OCI-LY1 (cell line): ENCODE measurements around the gene PNLDC1.

Source experiments
- H2AFZ ChIP-seq: fragments of 200-600 bp; sonication (generic), shearing (Covaris generic); 2 replicates; pipeline ENCODE4 v1.6.0; 2014; ENCODE audit warnings: antibody characterized with exemption, mild to moderate bottlenecking, low read length
- H3F3A ChIP-seq: fragments of 200-600 bp; sonication (generic), shearing (Covaris generic); 2 replicates; pipeline ENCODE4 v1.6.0; 2014; ENCODE audit warnings: mild to moderate bottlenecking, antibody characterized with exemption, low read length, moderate library complexity; ENCODE audit not compliant: insufficient read depth
- H3K27ac ChIP-seq: fragments of 200-600 bp; sonication (generic); 2 replicates; pipeline ENCODE4 v1.5.1; 2014; ENCODE audit warnings: low read length, mixed run types, mild to moderate bottlenecking, low read depth; ENCODE audit not compliant: poor library complexity, severe bottlenecking
- H3K27me3 ChIP-seq: fragments of 200-600 bp; sonication (generic); 2 replicates; pipeline ENCODE4 v1.6.0; 2014; ENCODE audit warnings: antibody characterized with exemption, mild to moderate bottlenecking, low read length, moderate library complexity; ENCODE audit not compliant: insufficient read depth
- H3K36me3 ChIP-seq: fragments of 200-600 bp; sonication (generic); 2 replicates; pipeline ENCODE4 v1.6.1; 2014; ENCODE audit warnings: mild to moderate bottlenecking, antibody characterized with exemption, low read length, moderate library complexity, mixed read lengths; ENCODE audit not compliant: insufficient read depth
- H3K4me1 ChIP-seq: fragments of 200-600 bp; sonication (generic); 2 replicates; pipeline ENCODE4 v1.5.1; 2014; ENCODE audit warnings: mild to moderate bottlenecking, low read length, moderate library complexity; ENCODE audit not compliant: insufficient read depth, severe bottlenecking
- H3K4me2 ChIP-seq: fragments of 200-600 bp; sonication (generic), shearing (Covaris generic); 2 replicates; pipeline ENCODE4 v1.6.1; 2014; ENCODE audit warnings: low read length
- H3K4me3 ChIP-seq: fragments of 200-600 bp; sonication (generic); 2 replicates; pipeline ENCODE4 v1.5.1; 2014; ENCODE audit warnings: low read length, low read depth, mild to moderate bottlenecking, mixed read lengths; ENCODE audit not compliant: poor library complexity, severe bottlenecking
- H3K79me2 ChIP-seq: fragments of 200-600 bp; shearing (Covaris generic); 2 replicates; pipeline ENCODE4 v1.6.1; 2016; ENCODE audit warnings: mixed run types, low read length, mixed read lengths; ENCODE audit not compliant: insufficient read depth
- H3K9ac ChIP-seq: fragments of 200-600 bp; sonication (generic), shearing (Covaris generic); 2 replicates; pipeline ENCODE4 v1.6.1; 2014; ENCODE audit warnings: mild to moderate bottlenecking, low read length, mixed read lengths
- H3K9me2 ChIP-seq: fragments of 200-600 bp; sonication (generic), shearing (Covaris generic); 2 replicates; pipeline ENCODE4 v1.6.1; 2014; ENCODE audit warnings: low read depth, mild to moderate bottlenecking, low read length, mixed read lengths
- H3K9me3 ChIP-seq: fragments of 200-600 bp; shearing (Covaris generic); 2 replicates; pipeline ENCODE4 v1.6.1; 2014; ENCODE audit warnings: low read length, mixed read lengths
- H4K20me1 ChIP-seq: fragments of 200-600 bp; sonication (generic), shearing (Covaris generic); 2 replicates; pipeline ENCODE4 v1.6.0; 2016; ENCODE audit warnings: mild to moderate bottlenecking, low read length; ENCODE audit not compliant: insufficient read depth
- EZH2 ChIP-seq: fragments of 200-600 bp; sonication (generic), shearing (Covaris generic); IDR thresholded peaks from 2 replicates; pipeline ENCODE4 v1.8.0; 2017; ENCODE audit warnings: borderline replicate concordance, mixed run types, mild to moderate bottlenecking, antibody characterized with exemption, low read length, moderate library complexity, mixed read lengths
- TF ChIP-seq, protein P1 (sequence below): fragments of 200-600 bp; sonication (generic), shearing (Covaris generic); IDR thresholded peaks from 2 replicates; pipeline ENCODE4 v1.5.1; 2017; ENCODE audit warnings: mild to moderate bottlenecking, antibody characterized with exemption, low read length, moderate library complexity, mixed read lengths

The PNLDC1 gene

DNA sequence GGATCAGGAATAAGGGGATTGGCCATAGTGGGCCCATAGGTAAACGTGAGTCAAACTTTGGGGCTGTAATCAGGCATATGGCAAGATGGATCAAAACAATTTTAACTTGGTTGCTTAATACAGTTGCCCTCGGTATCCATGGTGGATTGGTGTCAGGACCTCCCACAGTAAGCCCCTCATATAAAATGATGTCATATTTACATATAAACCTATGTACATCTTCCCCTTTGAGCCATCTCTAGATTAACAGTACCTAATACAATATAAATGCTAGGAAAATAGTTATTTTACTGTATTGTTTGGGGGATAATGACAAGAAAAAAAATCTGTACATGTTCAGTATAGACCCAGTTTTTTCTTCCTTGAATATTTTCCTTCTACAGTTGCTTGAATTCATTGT is 45.7 kb upstream of the PNLDC1 start:
- Histone ChIP-seq H3K27me3 (no peaks in the 10 kb centered on the region), H3K4me3 (no peak overlapping the region), H3K27ac (no peak overlapping the region), H3K79me2 (no peaks in the 10 kb centered on the region), H3K36me3 (peaks cover 91% of the 10 kb centered on the region), H3K9me3 (no peaks in the 10 kb centered on the region), H3K4me1 (no peaks in the 10 kb centered on the region), H3K4me2 (no peak overlapping the region), H3K9me2 (no peaks in the 10 kb centered on the region), H4K20me1 (no peaks in the 10 kb centered on the region; the same call in 1 of the 2 replicates), H2AFZ (no peak overlapping the region), H3F3A (no peaks in the 10 kb centered on the region), H3K9ac (no peak overlapping the region)
- no peak for TF ChIP-seq EZH2
- TF ChIP-seq, protein P1, sequence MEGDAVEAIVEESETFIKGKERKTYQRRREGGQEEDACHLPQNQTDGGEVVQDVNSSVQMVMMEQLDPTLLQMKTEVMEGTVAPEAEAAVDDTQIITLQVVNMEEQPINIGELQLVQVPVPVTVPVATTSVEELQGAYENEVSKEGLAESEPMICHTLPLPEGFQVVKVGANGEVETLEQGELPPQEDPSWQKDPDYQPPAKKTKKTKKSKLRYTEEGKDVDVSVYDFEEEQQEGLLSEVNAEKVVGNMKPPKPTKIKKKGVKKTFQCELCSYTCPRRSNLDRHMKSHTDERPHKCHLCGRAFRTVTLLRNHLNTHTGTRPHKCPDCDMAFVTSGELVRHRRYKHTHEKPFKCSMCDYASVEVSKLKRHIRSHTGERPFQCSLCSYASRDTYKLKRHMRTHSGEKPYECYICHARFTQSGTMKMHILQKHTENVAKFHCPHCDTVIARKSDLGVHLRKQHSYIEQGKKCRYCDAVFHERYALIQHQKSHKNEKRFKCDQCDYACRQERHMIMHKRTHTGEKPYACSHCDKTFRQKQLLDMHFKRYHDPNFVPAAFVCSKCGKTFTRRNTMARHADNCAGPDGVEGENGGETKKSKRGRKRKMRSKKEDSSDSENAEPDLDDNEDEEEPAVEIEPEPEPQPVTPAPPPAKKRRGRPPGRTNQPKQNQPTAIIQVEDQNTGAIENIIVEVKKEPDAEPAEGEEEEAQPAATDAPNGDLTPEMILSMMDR = no peak

DNA sequence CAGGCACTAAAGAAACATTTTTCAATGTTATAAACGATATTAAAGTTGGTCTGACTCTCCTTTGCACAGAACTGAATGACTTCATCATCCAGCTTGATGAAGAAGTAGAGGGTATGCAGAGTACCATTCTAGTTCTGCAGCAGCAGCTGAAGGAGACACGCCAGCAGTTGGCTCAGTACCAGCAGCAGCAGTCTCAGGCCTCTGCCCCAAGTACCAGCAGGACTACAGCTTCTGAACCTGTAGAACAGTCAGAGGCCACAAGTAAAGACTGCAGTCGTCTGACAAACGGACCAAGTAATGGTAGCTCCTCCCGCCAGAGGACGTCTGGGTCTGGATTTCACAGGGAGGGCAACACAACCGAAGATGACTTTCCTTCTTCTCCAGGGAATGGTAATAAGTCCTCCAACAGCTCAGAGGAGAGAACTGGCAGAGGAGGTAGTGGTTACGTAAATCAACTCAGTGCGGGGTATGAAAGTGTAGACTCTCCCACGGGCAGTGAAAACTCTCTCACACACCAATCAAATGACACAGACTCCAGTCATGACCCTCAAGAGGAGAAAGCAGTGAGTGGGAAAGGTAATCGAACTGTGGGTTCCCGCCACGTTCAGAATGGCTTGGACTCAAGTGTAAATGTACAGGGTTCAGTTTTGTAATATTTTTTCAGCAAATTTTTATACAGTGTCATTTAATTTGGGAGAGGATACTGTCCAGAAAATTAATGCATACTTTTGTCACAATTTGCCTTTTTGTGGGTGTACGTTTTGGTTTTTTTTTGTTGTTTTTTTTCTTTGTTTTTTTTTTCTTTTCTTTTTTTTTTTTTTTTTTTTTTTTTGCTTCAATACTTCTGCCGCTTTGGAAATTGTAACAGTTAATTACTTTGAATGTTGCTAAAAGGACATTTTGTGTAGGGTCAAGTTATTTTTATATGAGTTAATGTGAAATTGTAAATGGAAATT is 44.8 kb upstream of the PNLDC1 start:
- H3K4me1 ChIP-seq = peaks cover 3% of the 10 kb centered on the region
- H3K9ac ChIP-seq = no peak overlapping the region
- H3K79me2 ChIP-seq = no peaks in the 10 kb centered on the region
- no peaks in the 10 kb centered on the region for H3K27me3 ChIP-seq
- peaks cover 5% of the 10 kb centered on the region; the same call in 1 of the 2 replicates for H3F3A ChIP-seq
- no peak overlapping the region for H2AFZ ChIP-seq
- no peaks in the 10 kb centered on the region for H3K9me3 ChIP-seq
- TF ChIP-seq EZH2 = no peak
- TF ChIP-seq, protein P1 = no peak
- H3K27ac ChIP-seq = no peak overlapping the region
- H3K4me2 ChIP-seq = no peak overlapping the region
- H4K20me1 ChIP-seq = no peaks in the 10 kb centered on the region; the same call in 1 of the 2 replicates
- H3K4me3 ChIP-seq = no peak overlapping the region
- no peaks in the 10 kb centered on the region for H3K9me2 ChIP-seq
- peaks cover 83% of the 10 kb centered on the region for H3K36me3 ChIP-seq

DNA sequence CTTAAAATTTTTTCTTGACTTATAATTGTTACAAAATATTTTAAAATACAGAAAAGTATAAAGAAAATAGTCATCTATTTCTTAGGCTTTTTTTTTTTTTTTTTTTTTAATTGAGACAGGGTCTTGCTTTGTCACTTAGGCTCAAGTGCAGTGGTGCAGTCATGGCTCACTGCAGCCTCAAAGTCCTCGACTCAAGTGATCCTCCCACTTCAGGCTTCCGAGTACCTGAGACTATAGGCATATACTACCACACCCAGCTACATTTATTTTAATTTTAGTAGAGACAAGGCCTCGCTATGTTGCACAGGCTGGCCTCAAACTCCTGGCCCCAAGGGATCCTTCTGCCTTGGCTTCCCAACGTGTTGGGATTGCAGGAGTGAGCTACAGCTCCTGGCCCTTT is 43.6 kb upstream of the PNLDC1 start:
- Histone ChIP-seq H3K9ac (no peak overlapping the region), H3K27me3 (no peaks in the 10 kb centered on the region), H3K36me3 (peaks cover 71% of the 10 kb centered on the region), H3K27ac (no peak overlapping the region), H3K9me3 (no peaks in the 10 kb centered on the region), H3F3A (peaks cover 5% of the 10 kb centered on the region; the same call in 1 of the 2 replicates), H3K9me2 (no peaks in the 10 kb centered on the region), H3K79me2 (no peaks in the 10 kb centered on the region), H4K20me1 (no peaks in the 10 kb centered on the region; the same call in 1 of the 2 replicates), H3K4me3 (no peak overlapping the region), H3K4me1 (peaks cover 16% of the 10 kb centered on the region), H3K4me2 (no peak overlapping the region), H2AFZ (no peak overlapping the region)
- no peak for TF ChIP-seq EZH2
- TF ChIP-seq, protein P1 = no peak
